GM21737 (cell line): Measurements from ENCODE around the gene GNL1.
"Not testable (repeated sequence)": the region's sequence is repeated elsewhere in the genome, so short reads cannot be mapped to it uniquely, and the experiment has no call there.

ENCODE experiments used
- ATAC-seq: cut with Tn5 transposase; IDR thresholded peaks from one replicate; pipeline ENCODE4 v1.9.1; 2021; ENCODE audit warnings: mild to moderate bottlenecking, moderate library complexity; ENCODE audit not compliant: unreplicated experiment

The GNL1 gene

GRCh38 chr6:30556066-30556905 is at the start of gene GNL1:
Gene GNL1, minus strand, starts transcription at chr6:30556489. Its CDS starts 286 bp downstream, at chr6:30556203.
- peak; percentile 74 for ATAC-seq

- no peak for ATAC-seq
These were observed 47.7 kb upstream of the GNL1 start for GRCh38 chr6:30603961-30604360.

GRCh38 chr6:30601815-30602641 is 45.7 kb upstream of the GNL1 start:
- ATAC-seq, result no peak

GRCh38 chr6:30601436-30601814 is 45.1 kb upstream of the GNL1 start:
- no peak for ATAC-seq

GRCh38 chr6:30600451-30600961 is 44.2 kb upstream of the GNL1 start:
- no peak for ATAC-seq

- no peak for ATAC-seq
These were observed 43.5 kb upstream of the GNL1 start for GRCh38 chr6:30599625-30600324.

GRCh38 chr6:30598912-30599624 is 42.8 kb upstream of the GNL1 start:
- ATAC-seq, result no peak

- ATAC-seq, result not testable (repeated sequence)
These were observed 41.2 kb upstream of the GNL1 start for GRCh38 chr6:30597315-30598144.

GRCh38 chr6:30592287-30592686 is 36.0 kb upstream of the GNL1 start:
- no peak for ATAC-seq

GRCh38 chr6:30591008-30591407 is 34.7 kb upstream of the GNL1 start:
- ATAC-seq, result no peak

- ATAC-seq, result no peak
These were observed 34.2 kb upstream of the GNL1 start for GRCh38 chr6:30590509-30590908.

- ATAC-seq, result no peak
These were observed 33.6 kb upstream of the GNL1 start for GRCh38 chr6:30589754-30590358.

- no peak for ATAC-seq
These were observed 27.6 kb upstream of the GNL1 start for GRCh38 chr6:30583921-30584320.

- no peak for ATAC-seq
These were observed 21.8 kb upstream of the GNL1 start for GRCh38 chr6:30578051-30578450.

GRCh38 chr6:30573113-30573512 is 16.8 kb upstream of the GNL1 start:
- ATAC-seq, result no peak

- ATAC-seq, result no peak
These were observed 15.9 kb upstream of the GNL1 start for GRCh38 chr6:30572148-30572547.

GRCh38 chr6:30571762-30572082 is 15.4 kb upstream of the GNL1 start:
- ATAC-seq, result no peak

- peak; percentile 96 for ATAC-seq
These were observed 14.9 kb upstream of the GNL1 start, which contains the start of gene ABCF1 for GRCh38 chr6:30571075-30571761. Gene ABCF1, plus strand, starts transcription at chr6:30571442. Its CDS starts 46 bp downstream, at chr6:30571488.

- ATAC-seq, result peak; percentile 13
These were observed 14.4 kb upstream of the GNL1 start for GRCh38 chr6:30570740-30571074.
